GOT3 (cell line): ENCODE results near the gene HHIP.

Experiments
- DNase-seq: peaks from one replicate; lab custom pipeline; 2025; ENCODE audit warnings: mixed read lengths; lab: John Stamatoyannopoulos, UW

HHIP gene

GRCh38 chr4:144645631-144646522 is at the start of gene HHIP:
HHIP (plus strand) TSS chr4:144646156; CDS start chr4:144646676, 520 bp downstream.
- DNase-seq, result no peak

GRCh38 chr4:144597171-144597570 is 48.8 kb upstream of the HHIP start:
- no peak for DNase-seq

- DNase-seq, result no peak
Measured at GRCh38 chr4:144599621-144600020, 46.3 kb upstream of the HHIP start.

GRCh38 chr4:144611850-144612249 is 34.1 kb upstream of the HHIP start:
- no peak for DNase-seq

GRCh38 chr4:144614850-144615585 is 30.9 kb upstream of the HHIP start:
- DNase-seq, result no peak

GRCh38 chr4:144621681-144622080 is 24.3 kb upstream of the HHIP start:
- no peak for DNase-seq

- no peak for DNase-seq
Measured at GRCh38 chr4:144627663-144628076, 18.3 kb upstream of the HHIP start.

GRCh38 chr4:144633215-144633614 is 12.7 kb upstream of the HHIP start:
- no peak for DNase-seq

- no peak for DNase-seq
Measured at GRCh38 chr4:144634978-144635747, 10.8 kb upstream of the HHIP start.

GRCh38 chr4:144644368-144645101 is 1.4 kb upstream of the HHIP start:
- no peak for DNase-seq

- no peak for DNase-seq
Measured at GRCh38 chr4:144645102-144645630, 790 bp upstream of the HHIP start.

GRCh38 chr4:144646523-144647094 is 653 bp downstream of the HHIP start:
- DNase-seq, result no peak

GRCh38 chr4:144647095-144647561 is 1.2 kb downstream of the HHIP start:
- DNase-seq, result no peak

- DNase-seq, result no peak
Measured at GRCh38 chr4:144647590-144647989, 1.6 kb downstream of the HHIP start.

- DNase-seq, result no peak
Measured at GRCh38 chr4:144648042-144648441, 2.1 kb downstream of the HHIP start.

GRCh38 chr4:144649646-144650045 is 3.7 kb downstream of the HHIP start:
- DNase-seq, result no peak

- no peak for DNase-seq
Measured at GRCh38 chr4:144650311-144651005, 4.5 kb downstream of the HHIP start.

GRCh38 chr4:144653781-144654545 is 8.0 kb downstream of the HHIP start:
- no peak for DNase-seq

- DNase-seq, result no peak
Measured at GRCh38 chr4:144655491-144655890, 9.5 kb downstream of the HHIP start.
